HCT116 (cell line): Measurements from ENCODE around the gene PRSS33.

Experiments
- CTCF ChIP-seq, 3 experiments: fragments of 200-600 bp in 1 of 3; sonication (generic) in 1 of 3; IDR thresholded peaks in 2 of 3; conservative IDR thresholded peaks in 1 of 3; 2 replicates each; pipeline ENCODE4 v1.5.1; 2012 to 2017; ENCODE audit warnings: low read depth in 2 of 3, low read length in 2 of 3, antibody characterized with exemption in 1 of 3, borderline replicate concordance in 1 of 3, control low read depth in 1 of 3, mild to moderate bottlenecking in 1 of 3, mixed read lengths in 1 of 3, mixed run types in 1 of 3, moderate library complexity in 1 of 3; ENCODE audit not compliant: insufficient read depth in 1 of 3
- EZH2 ChIP-seq: fragments of 200-600 bp; sonication (generic); IDR thresholded peaks from 2 replicates; pipeline ENCODE4 v1.6.1; 2017; ENCODE audit warnings: antibody characterized with exemption, mixed run types
- EZH2phosphoT487 ChIP-seq: fragments of 200-600 bp; IDR thresholded peaks from 2 replicates; pipeline ENCODE4 v1.6.1; 2018; ENCODE audit warnings: antibody characterized with exemption, borderline replicate concordance
- MAX ChIP-seq: IDR thresholded peaks from 2 replicates; pipeline ENCODE4 v1.6.1; 2012
- POLR2A ChIP-seq: IDR thresholded peaks from 2 replicates; pipeline ENCODE4 v1.7.0; 2011; ENCODE audit warnings: borderline replicate concordance; ENCODE audit not compliant: insufficient read depth, insufficient read length; ENCODE audit errors: extremely low read depth
- POLR2AphosphoS5 ChIP-seq: IDR thresholded peaks from 2 replicates; pipeline ENCODE4 v1.6.1; 2011; ENCODE audit warnings: mild to moderate bottlenecking, low read depth, low read length, moderate library complexity
- SP1 ChIP-seq: IDR thresholded peaks from 2 replicates; pipeline ENCODE4 v1.6.1; 2012; ENCODE audit warnings: low read depth
- SRF ChIP-seq: IDR thresholded peaks from 2 replicates; pipeline ENCODE4 v1.6.1; 2012; ENCODE audit warnings: low read depth
- TCF7L2 ChIP-seq: IDR thresholded peaks from 2 replicates; pipeline ENCODE4 v1.7.0; 2011; ENCODE audit warnings: borderline replicate concordance, inconsistent platforms; ENCODE audit not compliant: insufficient read depth, insufficient read length; ENCODE audit errors: extremely low read depth

- TF ChIP-seq SP1: no peak
- TF ChIP-seq SRF: no peak
- TF ChIP-seq MAX: no peak
- no peak for TF ChIP-seq CTCF (IDR thresholded peaks at IDR 0.05 in 2 of 3, conservative IDR thresholded peaks at IDR 0.05 in 1 of 3; ENCODE audit: borderline replicate concordance in 1 of 3, insufficient read depth in 1 of 3, low read depth in 2 of 3, low read length in 2 of 3)
- TF ChIP-seq EZH2: no peak
- no peak for TF ChIP-seq TCF7L2
- TF ChIP-seq EZH2phosphoT487: no peak
- no peak for TF ChIP-seq POLR2AphosphoS5
- no peak for TF ChIP-seq POLR2A
These were observed 46.2 kb downstream of the PRSS33 start for GRCh38 chr16:2741168-2741567.
